ENCODE measurements around the gene NUDT6.

The NUDT6 gene

GRCh38 chr4:122914292-122914904 is 8.0 kb downstream of the NUDT6 start:
- H3K9me2 ChIP-seq (replicated peaks; ENCODE audit: low read depth, low read length), result no peaks in the 10 kb centered on the region

GRCh38 chr4:122912810-122913575 is 9.4 kb downstream of the NUDT6 start:
- no peaks in the 10 kb centered on the region for H3K79me2 ChIP-seq (ENCODE audit: insufficient read depth, low read length)
- H4K20me1 ChIP-seq (ENCODE audit: insufficient read depth, low read length, poor library complexity, severe bottlenecking), result no peaks in the 10 kb centered on the region
- no peak overlapping the region for H3K4me2 ChIP-seq (ENCODE audit: low read depth, low read length, poor library complexity, severe bottlenecking)
- H3K27me3 ChIP-seq (ENCODE audit: insufficient read depth, low read length, poor library complexity, severe bottlenecking), result no peaks in the 10 kb centered on the region
- no peak for TF ChIP-seq CTCF (conservative IDR thresholded peaks at IDR 0.05; ENCODE audit: low read length)
- no peak for TF ChIP-seq EZH2phosphoT487 (IDR thresholded peaks at IDR 0.05; ENCODE audit: borderline replicate concordance)
- H2AFZ ChIP-seq (ENCODE audit: low read length), result no peak overlapping the region
- no peak overlapping the region for H3K4me3 ChIP-seq (ENCODE audit: low read length, poor library complexity, severe bottlenecking)
- H3F3A ChIP-seq (ENCODE audit: low read depth), result no peaks in the 10 kb centered on the region
- no peaks in the 10 kb centered on the region for H3K9me2 ChIP-seq (replicated peaks; ENCODE audit: low read depth, low read length)
- H3K9me3 ChIP-seq (ENCODE audit: insufficient read depth, low read depth, low read length), result no peaks in the 10 kb centered on the region
- H3K36me3 ChIP-seq (ENCODE audit: insufficient read depth, low read length), result no peaks in the 10 kb centered on the region
- no peaks in the 10 kb centered on the region for H3K4me1 ChIP-seq (ENCODE audit: insufficient read depth, low read length, poor library complexity, severe bottlenecking)
- H3K9ac ChIP-seq (ENCODE audit: low read depth, low read length, poor library complexity, severe bottlenecking), result no peak overlapping the region

More at GRCh38 chr4:122914292-122914904, 8.0 kb downstream of the NUDT6 start:
- H3K4me1 ChIP-seq (ENCODE audit: insufficient read depth, low read length, poor library complexity, severe bottlenecking), result no peaks in the 10 kb centered on the region
- H4K20me1 ChIP-seq (ENCODE audit: insufficient read depth, low read length, poor library complexity, severe bottlenecking), result no peaks in the 10 kb centered on the region
- H3F3A ChIP-seq (ENCODE audit: low read depth), result no peaks in the 10 kb centered on the region
- H3K9ac ChIP-seq (ENCODE audit: low read depth, low read length, poor library complexity, severe bottlenecking), result no peak overlapping the region
- no peaks in the 10 kb centered on the region for H3K79me2 ChIP-seq (ENCODE audit: insufficient read depth, low read length)
- no peak overlapping the region for H3K4me3 ChIP-seq (ENCODE audit: low read length, poor library complexity, severe bottlenecking)
- no peak overlapping the region for H2AFZ ChIP-seq (ENCODE audit: low read length)
- TF ChIP-seq CTCF (conservative IDR thresholded peaks at IDR 0.05; ENCODE audit: low read length), result peak; percentile 57
- TF ChIP-seq EZH2phosphoT487 (IDR thresholded peaks at IDR 0.05; ENCODE audit: borderline replicate concordance), result no peak
- no peaks in the 10 kb centered on the region for H3K36me3 ChIP-seq (ENCODE audit: insufficient read depth, low read length)
- no peak overlapping the region for H3K4me2 ChIP-seq (ENCODE audit: low read depth, low read length, poor library complexity, severe bottlenecking)
- no peaks in the 10 kb centered on the region for H3K27me3 ChIP-seq (ENCODE audit: insufficient read depth, low read length, poor library complexity, severe bottlenecking)
- no peaks in the 10 kb centered on the region for H3K9me3 ChIP-seq (ENCODE audit: insufficient read depth, low read depth, low read length)

DNA sequence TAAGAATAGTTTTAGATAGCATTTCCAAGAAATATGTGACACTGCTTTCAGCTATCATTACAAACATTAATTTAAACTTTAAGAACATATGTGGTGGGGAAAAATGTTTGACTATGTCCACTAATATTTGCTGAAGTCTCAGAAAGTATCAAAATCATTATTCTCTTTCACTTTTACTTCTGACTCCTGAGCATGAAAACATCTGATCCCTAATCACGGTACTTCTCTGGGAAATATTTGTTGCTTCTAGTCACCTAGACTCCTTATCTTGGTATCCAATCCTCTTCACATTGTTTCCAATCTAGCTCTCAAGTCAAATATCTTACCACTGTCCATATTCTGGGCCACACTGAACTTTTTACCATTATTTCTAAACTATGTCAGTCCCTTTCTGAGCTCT is 10.8 kb downstream of the NUDT6 start:
- Histone ChIP-seq H2AFZ (ENCODE audit: low read length) (no peak overlapping the region), H3K4me2 (ENCODE audit: low read depth, low read length, poor library complexity, severe bottlenecking) (no peak overlapping the region), H3K36me3 (ENCODE audit: insufficient read depth, low read length) (no peaks in the 10 kb centered on the region), H3K4me1 (ENCODE audit: insufficient read depth, low read length, poor library complexity, severe bottlenecking) (no peaks in the 10 kb centered on the region), H3F3A (ENCODE audit: low read depth) (no peaks in the 10 kb centered on the region), H3K9ac (ENCODE audit: low read depth, low read length, poor library complexity, severe bottlenecking) (no peak overlapping the region), H3K9me3 (ENCODE audit: insufficient read depth, low read depth, low read length) (no peaks in the 10 kb centered on the region), H3K4me3 (ENCODE audit: low read length, poor library complexity, severe bottlenecking) (no peak overlapping the region), H3K27me3 (ENCODE audit: insufficient read depth, low read length, poor library complexity, severe bottlenecking) (no peaks in the 10 kb centered on the region), H3K79me2 (ENCODE audit: insufficient read depth, low read length) (no peaks in the 10 kb centered on the region), H4K20me1 (ENCODE audit: insufficient read depth, low read length, poor library complexity, severe bottlenecking) (no peaks in the 10 kb centered on the region), H3K9me2 (replicated peaks; ENCODE audit: low read depth, low read length) (no peaks in the 10 kb centered on the region)
- TF ChIP-seq EZH2phosphoT487 (IDR thresholded peaks at IDR 0.05; ENCODE audit: borderline replicate concordance) (no peak), CTCF (conservative IDR thresholded peaks at IDR 0.05; ENCODE audit: low read length) (no peak)

Measured in Loucy (cell line).